Measurements from ENCODE around the gene GRM1.

The GRM1 gene

GRCh38 chr6:146441907-146442306 lies 413.0 kb downstream of the GRM1 start:
- no peak overlapping the region for H3K27ac Mint-ChIP-seq (ENCODE audit: low read depth)
- H3K4me3 Mint-ChIP-seq = no peak overlapping the region
- H3K27me3 Mint-ChIP-seq = no peaks in the 10 kb centered on the region
- H3K9me3 Mint-ChIP-seq = no peaks in the 10 kb centered on the region
- no peak for DNase-seq (ENCODE audit: low spot score in 2 of 2)
- H3K36me3 Mint-ChIP-seq (ENCODE audit: insufficient read depth) = no peaks in the 10 kb centered on the region
- no peak for ATAC-seq (replicated peaks; ENCODE audit: extremely low read depth, poor library complexity, severe bottlenecking)
- H3K4me1 Mint-ChIP-seq = no peaks in the 10 kb centered on the region

- Mint-ChIP-seq H3K4me3 (no peak overlapping the region), H3K27me3 (no peaks in the 10 kb centered on the region), H3K9me3 (peaks cover 5% of the 10 kb centered on the region), H3K36me3 (ENCODE audit: insufficient read depth) (no peaks in the 10 kb centered on the region), H3K4me1 (no peaks in the 10 kb centered on the region), H3K27ac (ENCODE audit: low read depth) (no peak overlapping the region)
- no peak for DNase-seq (ENCODE audit: low spot score in 2 of 2)
- ATAC-seq (replicated peaks; ENCODE audit: extremely low read depth, poor library complexity, severe bottlenecking) = no peak
These were observed 415.3 kb downstream of the GRM1 start for GRCh38 chr6:146444189-146444588.

GRCh38 chr6:146445233-146445632 lies 416.4 kb downstream of the GRM1 start:
- Mint-ChIP-seq H3K27me3 (no peaks in the 10 kb centered on the region), H3K9me3 (peaks cover 7% of the 10 kb centered on the region), H3K27ac (ENCODE audit: low read depth) (no peak overlapping the region), H3K4me3 (no peak overlapping the region), H3K4me1 (no peaks in the 10 kb centered on the region), H3K36me3 (ENCODE audit: insufficient read depth) (no peaks in the 10 kb centered on the region)
- ATAC-seq (replicated peaks; ENCODE audit: extremely low read depth, poor library complexity, severe bottlenecking) (no peak), DNase-seq (ENCODE audit: low spot score in 2 of 2) (no peak)

GRCh38 chr6:146456886-146457285 lies 428.0 kb downstream of the GRM1 start:
- no peak for ATAC-seq (replicated peaks; ENCODE audit: extremely low read depth, poor library complexity, severe bottlenecking)
- Mint-ChIP-seq H3K4me3 (no peak overlapping the region), H3K4me1 (no peaks in the 10 kb centered on the region), H3K36me3 (ENCODE audit: insufficient read depth) (no peaks in the 10 kb centered on the region), H3K27ac (ENCODE audit: low read depth) (no peak overlapping the region), H3K9me3 (peaks cover 31% of the 10 kb centered on the region), H3K27me3 (no peaks in the 10 kb centered on the region)
- DNase-seq (ENCODE audit: low spot score in 2 of 2) = no peak

- ATAC-seq (replicated peaks; ENCODE audit: extremely low read depth, poor library complexity, severe bottlenecking) (no peak), DNase-seq (ENCODE audit: low spot score in 2 of 2) (no peak)
- no peaks in the 10 kb centered on the region for H3K4me1 Mint-ChIP-seq
- H3K36me3 Mint-ChIP-seq (ENCODE audit: insufficient read depth) = no peaks in the 10 kb centered on the region
- H3K27ac Mint-ChIP-seq (ENCODE audit: low read depth) = no peak overlapping the region
- no peaks in the 10 kb centered on the region for H3K27me3 Mint-ChIP-seq
- no peak overlapping the region for H3K4me3 Mint-ChIP-seq
- peaks cover 24% of the 10 kb centered on the region for H3K9me3 Mint-ChIP-seq
These were observed 432.1 kb downstream of the GRM1 start for GRCh38 chr6:146460941-146461340.

- H3K27me3 Mint-ChIP-seq = no peaks in the 10 kb centered on the region
These were observed 441.4 kb downstream of the GRM1 start for GRCh38 chr6:146470091-146470770.

GRCh38 chr6:146472918-146473317 lies 444.1 kb downstream of the GRM1 start:
- Mint-ChIP-seq H3K4me3 (no peak overlapping the region), H3K4me1 (no peaks in the 10 kb centered on the region)

More at GRCh38 chr6:146470091-146470770, 441.4 kb downstream of the GRM1 start:
- peaks cover 6% of the 10 kb centered on the region for H3K9me3 Mint-ChIP-seq
- no peak overlapping the region for H3K27ac Mint-ChIP-seq (ENCODE audit: low read depth)
- H3K4me3 Mint-ChIP-seq = no peak overlapping the region
- no peaks in the 10 kb centered on the region for H3K4me1 Mint-ChIP-seq
- ATAC-seq (replicated peaks; ENCODE audit: extremely low read depth, poor library complexity, severe bottlenecking) = no peak
- no peaks in the 10 kb centered on the region for H3K36me3 Mint-ChIP-seq (ENCODE audit: insufficient read depth)
- DNase-seq (ENCODE audit: low spot score in 2 of 2) = no peak

GRCh38 chr6:146481527-146481926 lies 452.7 kb downstream of the GRM1 start:
- peaks cover 16% of the 10 kb centered on the region for H3K9me3 Mint-ChIP-seq
- H3K4me1 Mint-ChIP-seq = no peaks in the 10 kb centered on the region
- DNase-seq (ENCODE audit: low spot score in 2 of 2) (no peak), ATAC-seq (replicated peaks; ENCODE audit: extremely low read depth, poor library complexity, severe bottlenecking) (no peak)
- H3K36me3 Mint-ChIP-seq (ENCODE audit: insufficient read depth) = no peaks in the 10 kb centered on the region
- no peak overlapping the region for H3K27ac Mint-ChIP-seq (ENCODE audit: low read depth)
- H3K27me3 Mint-ChIP-seq = no peaks in the 10 kb centered on the region
- H3K4me3 Mint-ChIP-seq = no peak overlapping the region

More at GRCh38 chr6:146472918-146473317, 444.1 kb downstream of the GRM1 start:
- no peak for DNase-seq (ENCODE audit: low spot score in 2 of 2)
- H3K27me3 Mint-ChIP-seq = no peaks in the 10 kb centered on the region
- H3K9me3 Mint-ChIP-seq = peaks cover 6% of the 10 kb centered on the region
- no peak overlapping the region for H3K27ac Mint-ChIP-seq (ENCODE audit: low read depth)
- no peaks in the 10 kb centered on the region for H3K36me3 Mint-ChIP-seq (ENCODE audit: insufficient read depth)
- no peak for ATAC-seq (replicated peaks; ENCODE audit: extremely low read depth, poor library complexity, severe bottlenecking)

GRCh38 chr6:146484411-146484810 lies 455.5 kb downstream of the GRM1 start:
- Mint-ChIP-seq H3K27ac (ENCODE audit: low read depth) (no peak overlapping the region), H3K4me1 (no peaks in the 10 kb centered on the region), H3K9me3 (peaks cover 23% of the 10 kb centered on the region), H3K4me3 (no peak overlapping the region), H3K36me3 (ENCODE audit: insufficient read depth) (no peaks in the 10 kb centered on the region), H3K27me3 (no peaks in the 10 kb centered on the region)
- ATAC-seq (replicated peaks; ENCODE audit: extremely low read depth, poor library complexity, severe bottlenecking) (no peak), DNase-seq (ENCODE audit: low spot score in 2 of 2) (no peak)
